ENCODE measurements around the gene PRMT3. TPM values are rescaled to one million over a fixed set of nuclear protein-coding genes. Genes with fewer than 3 reads are reported as not detected.

Gene PRMT3
- total and polyA plus RNA-seq, 2 of the 4 experiments (the other 2 are of a cell fraction), result 8.8 to 11.3 TPM

DNA sequence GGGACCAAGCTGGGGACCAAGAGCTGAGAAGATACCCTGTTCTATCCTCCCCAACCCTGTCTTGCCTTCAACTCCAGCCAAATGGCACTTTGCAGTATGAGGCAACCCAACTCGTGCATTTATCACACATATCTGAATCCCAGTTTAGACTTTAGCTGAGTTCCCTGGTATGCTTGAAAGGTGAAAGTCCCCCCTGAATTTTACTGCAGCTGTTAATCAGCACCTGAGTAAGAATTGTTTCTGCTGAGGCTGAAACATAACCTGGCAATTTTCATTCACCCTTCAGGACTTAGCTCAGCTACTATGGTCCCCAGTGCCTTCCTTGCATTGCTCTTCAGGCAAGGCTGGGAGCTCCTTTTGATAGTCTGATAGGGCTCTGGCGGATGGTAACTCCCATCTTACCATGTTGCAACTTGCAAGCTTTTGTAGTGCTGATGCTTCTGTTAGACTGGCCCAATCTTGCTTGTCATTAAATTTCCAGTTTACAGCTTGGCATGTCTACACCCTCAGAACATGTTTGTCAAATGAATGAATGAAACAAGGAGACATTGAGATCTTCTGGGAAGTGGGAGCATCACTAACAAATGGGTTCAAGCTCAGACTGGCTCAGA is 147.9 kb downstream of the PRMT3 start:
- no peak overlapping the region for H3K14ac ChIP-seq (replicated peaks; ENCODE audit: low read depth, low read length)
- no peak overlapping the region for H2BK120ac ChIP-seq (ENCODE audit: low read depth, low read length)
- no peak for DNase-seq
- no CpG with 5 or more reads among the region's 2 CpGs for WGBS, 2 experiments (ENCODE audit: extremely low coverage in 2 of 2, insufficient read length in 1 of 2)
- H3K9me1 ChIP-seq (ENCODE audit: insufficient read depth, low read length), result no peaks in the 10 kb centered on the region
- no peak overlapping the region for H3K18ac ChIP-seq (ENCODE audit: low read depth, low read length)
- H3K9ac ChIP-seq (ENCODE audit: low read depth, low read length), result no peak overlapping the region
- H3K79me1 ChIP-seq (ENCODE audit: low read depth in 1 of 2, low read length in 2 of 2), result no peaks in the 10 kb centered on the region
- no peaks in the 10 kb centered on the region for H3K9me3 ChIP-seq (ENCODE audit: control insufficient read depth, insufficient read depth, low read length)
- ChIA-PET POLR2A (ENCODE audit: unreplicated experiment) (no interaction called here), CTCF (no interaction called here)
- no peaks in the 10 kb centered on the region for H3K36me3 ChIP-seq (ENCODE audit: control insufficient read depth, insufficient read depth, low read length)
- H3K27ac ChIP-seq (ENCODE audit: insufficient read depth, low read length), result no peak overlapping the region
- in situ Hi-C loops (cut with MboI; ENCODE audit: low sequenced_read_pairs) (no loop called here), dilution Hi-C loops (cut with HindIII; ENCODE audit: low sequenced_read_pairs, unreplicated experiment) (no loop called here), intact Hi-C loops (cut with micrococcal nuclease) (no loop called here)
- no TSS peak for BruUV-seq (replicated peaks)
- no peak overlapping the region for H4K5ac ChIP-seq (ENCODE audit: low read depth, low read length)
- H3K56ac ChIP-seq (ENCODE audit: extremely low read depth, insufficient read depth, low read length), result no peak overlapping the region
- no peak overlapping the region for H2AFZ ChIP-seq (replicated peaks; ENCODE audit: low read length, poor library complexity)
- no peak overlapping the region for H4K91ac ChIP-seq (ENCODE audit: insufficient read depth, low read depth, low read length)
- H3K4me1 ChIP-seq (ENCODE audit: control insufficient read depth, insufficient read depth, low read length), result no peaks in the 10 kb centered on the region
- H3K4ac ChIP-seq (ENCODE audit: low read depth, low read length), result no peak overlapping the region
- no peak overlapping the region for H3K4me2 ChIP-seq (ENCODE audit: low read depth, low read length)
- H2BK15ac ChIP-seq (ENCODE audit: low read depth, low read length), result no peak overlapping the region
- no peaks in the 10 kb centered on the region for H4K20me1 ChIP-seq (ENCODE audit: insufficient read depth, low read length)
- H3K4me3 ChIP-seq (ENCODE audit: insufficient read depth, low read depth, low read length), result no peak overlapping the region
- H3K27me3 ChIP-seq (ENCODE audit: control insufficient read depth, insufficient read depth, low read length), result no peaks in the 10 kb centered on the region
- H3K23ac ChIP-seq (ENCODE audit: low read depth, low read length), result no peak overlapping the region
- H2AK5ac ChIP-seq (ENCODE audit: low read depth, low read length), result no peak overlapping the region
- no peak for TF ChIP-seq FOS (IDR thresholded peaks at IDR 0.05; ENCODE audit: low read depth, low read length)
- TF ChIP-seq RCOR1 (IDR thresholded peaks at IDR 0.05; ENCODE audit: insufficient replicate concordance, low read length), result no peak
- TF ChIP-seq, protein P1, sequence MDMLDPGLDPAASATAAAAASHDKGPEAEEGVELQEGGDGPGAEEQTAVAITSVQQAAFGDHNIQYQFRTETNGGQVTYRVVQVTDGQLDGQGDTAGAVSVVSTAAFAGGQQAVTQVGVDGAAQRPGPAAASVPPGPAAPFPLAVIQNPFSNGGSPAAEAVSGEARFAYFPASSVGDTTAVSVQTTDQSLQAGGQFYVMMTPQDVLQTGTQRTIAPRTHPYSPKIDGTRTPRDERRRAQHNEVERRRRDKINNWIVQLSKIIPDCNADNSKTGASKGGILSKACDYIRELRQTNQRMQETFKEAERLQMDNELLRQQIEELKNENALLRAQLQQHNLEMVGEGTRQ (IDR thresholded peaks at IDR 0.05; ENCODE audit: low read depth, low read length), result no peak
- TF ChIP-seq MXI1 (IDR thresholded peaks at IDR 0.05; ENCODE audit: borderline replicate concordance, low read depth, low read length), result no peak
- TF ChIP-seq SMC3 (IDR thresholded peaks at IDR 0.05; ENCODE audit: low read depth, low read length), result no peak
- no peak for TF ChIP-seq MAFK (IDR thresholded peaks at IDR 0.05; ENCODE audit: low read depth, low read length)
- TF ChIP-seq CTCF (conservative IDR thresholded peaks at IDR 0.05; ENCODE audit: low read depth, low read length), result no peak
- TF ChIP-seq BHLHE40 (IDR thresholded peaks at IDR 0.05; ENCODE audit: low read depth, low read length), result no peak
- no peak for TF ChIP-seq ELK1 (IDR thresholded peaks at IDR 0.05; ENCODE audit: borderline replicate concordance, low read depth, low read length)
- TF ChIP-seq NFE2L2 (IDR thresholded peaks at IDR 0.05; ENCODE audit: low read depth, low read length), result no peak
- no peak for TF ChIP-seq CHD1 (IDR thresholded peaks at IDR 0.05; ENCODE audit: low read depth, low read length)
- no peak for TF ChIP-seq MAZ (IDR thresholded peaks at IDR 0.05; ENCODE audit: borderline replicate concordance, low read depth, low read length)
- TF ChIP-seq CEBPB (IDR thresholded peaks at IDR 0.05; ENCODE audit: low read depth, low read length), result no peak
- TF ChIP-seq RFX5 (IDR thresholded peaks at IDR 0.05; ENCODE audit: low read depth, low read length), result no peak
- no peak for TF ChIP-seq POLR2A (IDR thresholded peaks at IDR 0.05; ENCODE audit: low read depth, low read length)
- no peak overlapping the region for H2BK20ac ChIP-seq (ENCODE audit: low read depth, low read length)
- no peak overlapping the region for H2AK9ac ChIP-seq (replicated peaks; ENCODE audit: low read depth, low read length, poor library complexity)
- H2BK5ac ChIP-seq (ENCODE audit: low read depth, low read length, poor library complexity, severe bottlenecking), result no peak overlapping the region
- no peak for ATAC-seq (ENCODE audit: low read depth)
- no peak overlapping the region for H4K8ac ChIP-seq (ENCODE audit: low read depth in 2 of 2, low read length in 2 of 2)
